ENCODE results near the gene ZMYND8. TPM values are rescaled to one million over a fixed set of nuclear protein-coding genes. Genes with fewer than 3 reads are reported as not detected.

The ZMYND8 gene
- total and polyA plus RNA-seq, 10 of the 15 experiments (the other 5 are each of a cell fraction or from before 2014, with no cell fraction given), result 12.9 to 54.8 (median 23.1) TPM

GRCh38 chr20:47379433-47380150 lies 23.1 kb upstream of the ZMYND8 start:
- CTCF ChIA-PET, result interaction anchor here (0.9 to 8.9 kb wide), 5 partner anchors 21 to 179 kb away, joined by 3 to 344 read pairs (median 8); no protein-coding TSS in a partner anchor
- DNase-seq (ENCODE audit: low read depth, low spot score), result no peak
- intact Hi-C loops (cut with micrococcal nuclease; ENCODE audit: unreplicated experiment), result no loop called here
- no peak overlapping the region for H2AFZ ChIP-seq (ENCODE audit: control insufficient read depth, low read depth, low read length)
- H3K79me2 ChIP-seq (ENCODE audit: control insufficient read depth, insufficient read depth, low read length), result no peaks in the 10 kb centered on the region
- BruUV-seq (replicated peaks), result no TSS peak
- H3K9ac ChIP-seq (ENCODE audit: control insufficient read depth, insufficient read depth, low read length), result no peak overlapping the region
- in situ Hi-C loops (cut with MboI), result loop anchor here (5.0 to 10.0 kb wide), 3 partner anchors 105 to 622 kb away; no protein-coding TSS in a partner anchor
- POLR2A ChIA-PET, result interaction anchor here (0.5 kb wide), 1 partner anchor 127 kb away, joined by 12 read pairs; no protein-coding TSS in a partner anchor
- H3K27me3 ChIP-seq (replicated peaks in 1 of 2; ENCODE audit: control insufficient read depth in 2 of 2, insufficient read depth in 2 of 2, low read length in 1 of 2), result no peaks in the 10 kb centered on the region
- no peak for FAIRE-seq
- H3K36me3 ChIP-seq (ENCODE audit: control insufficient read depth in 2 of 2, insufficient read depth in 2 of 2, low read length in 1 of 2), result no peaks in the 10 kb centered on the region
- no peaks in the 10 kb centered on the region for H3K9me3 ChIP-seq (replicated peaks; ENCODE audit: control insufficient read depth, insufficient read depth, low read length)
- ATAC-seq, result no peak
- H3K27ac ChIP-seq (ENCODE audit: control insufficient read depth, insufficient read depth), result no peak overlapping the region
- 91% methylated on average over 15 of the region's 15 CpGs for WGBS (ENCODE audit: insufficient coverage, insufficient replicate concordance, low lambda C conversion rate, missing lambda C conversion rate)
- TF ChIP-seq TCF3 (IDR thresholded peaks at IDR 0.05; ENCODE audit: borderline replicate concordance, insufficient read depth, low read depth, low read length) (no peak), MYB (IDR thresholded peaks at IDR 0.05; ENCODE audit: borderline replicate concordance, low read depth, low read length) (no peak), ATF3 (IDR thresholded peaks at IDR 0.05; ENCODE audit: borderline replicate concordance, extremely low read depth, low read depth, low read length) (no peak), ZNF24 (IDR thresholded peaks at IDR 0.05) (no peak), HSF1 (IDR thresholded peaks at IDR 0.05; ENCODE audit: low read depth, low read length) (no peak), PKNOX1 (IDR thresholded peaks at IDR 0.05) (no peak), GABPA (IDR thresholded peaks at IDR 0.05; ENCODE audit: low read depth) (no peak), RELA (IDR thresholded peaks at IDR 0.05; ENCODE audit: borderline replicate concordance, partially characterized antibody) (no peak), MTA2 (IDR thresholded peaks at IDR 0.05; ENCODE audit: low read depth) (no peak), IRF3 (IDR thresholded peaks at IDR 0.05) (no peak)
- H3K4me3 ChIP-seq, result no peak overlapping the region
- H3K4me1 ChIP-seq (ENCODE audit: control insufficient read depth, insufficient read depth, low read length), result peaks cover 5% of the 10 kb centered on the region
- SMC1A ChIA-PET (ENCODE audit: uncharacterized antibody, unreplicated experiment), result interaction anchor here (0.6 to 6.9 kb wide), 8 partner anchors 26 to 270 kb away, joined by 3 to 266 read pairs (median 4); no protein-coding TSS in a partner anchor
- no peak overlapping the region for H3K4me2 ChIP-seq (ENCODE audit: control insufficient read depth, insufficient read depth)
- H4K20me1 ChIP-seq (ENCODE audit: control insufficient read depth, insufficient read depth), result no peaks in the 10 kb centered on the region
- RAD21 ChIA-PET (ENCODE audit: unreplicated experiment), result interaction anchor here (0.9 to 6.2 kb wide), 6 partner anchors 10 to 183 kb away, joined by 3 to 247 read pairs (median 4); no protein-coding TSS in a partner anchor

Measured in GM12878 (cell line).